ENCODE measurements around the gene LRP1B.

Gene LRP1B

GRCh38 chr2:140759426-140760156, 1371.2 kb downstream of the LRP1B start:
- Histone ChIP-seq H3K79me2 (ENCODE audit: insufficient read depth, low read depth) (no peaks in the 10 kb centered on the region), H3K4me1 (ENCODE audit: low read depth, poor library complexity, severe bottlenecking) (no peaks in the 10 kb centered on the region), H3K4me2 (no peak overlapping the region), H3K9ac (no peak overlapping the region), H4K20me1 (ENCODE audit: insufficient read depth) (no peaks in the 10 kb centered on the region), H2AFZ (ENCODE audit: low read depth) (no peak overlapping the region), H3K27ac (no peak overlapping the region), H3K4me3 (IDR thresholded peaks at IDR 0.05; ENCODE audit: insufficient read depth, low read depth, low read length) (no peak overlapping the region), H3K36me3 (ENCODE audit: insufficient read depth) (no peaks in the 10 kb centered on the region), H3K27me3 (ENCODE audit: insufficient read depth, low read depth) (no peaks in the 10 kb centered on the region)
- TF ChIP-seq CTCF (conservative IDR thresholded peaks at IDR 0.05; ENCODE audit: low read depth, low read length): no peak

GRCh38 chr2:140747665-140748064, 1383.2 kb downstream of the LRP1B start:
- Histone ChIP-seq H3K9ac (no peak overlapping the region), H2AFZ (ENCODE audit: low read depth) (no peak overlapping the region), H3K27ac (no peak overlapping the region), H3K4me3 (IDR thresholded peaks at IDR 0.05; ENCODE audit: insufficient read depth, low read depth, low read length) (no peak overlapping the region), H3K36me3 (ENCODE audit: insufficient read depth) (no peaks in the 10 kb centered on the region), H3K4me2 (no peak overlapping the region), H3K79me2 (ENCODE audit: insufficient read depth, low read depth) (no peaks in the 10 kb centered on the region), H4K20me1 (ENCODE audit: insufficient read depth) (no peaks in the 10 kb centered on the region), H3K4me1 (ENCODE audit: low read depth, poor library complexity, severe bottlenecking) (no peaks in the 10 kb centered on the region), H3K27me3 (ENCODE audit: insufficient read depth, low read depth) (no peaks in the 10 kb centered on the region)
- no peak for TF ChIP-seq CTCF (conservative IDR thresholded peaks at IDR 0.05; ENCODE audit: low read depth, low read length)

- Histone ChIP-seq H3K9ac (no peak overlapping the region), H3K79me2 (ENCODE audit: insufficient read depth, low read depth) (no peaks in the 10 kb centered on the region), H3K4me2 (no peak overlapping the region), H3K27me3 (ENCODE audit: insufficient read depth, low read depth) (no peaks in the 10 kb centered on the region), H3K4me3 (IDR thresholded peaks at IDR 0.05; ENCODE audit: insufficient read depth, low read depth, low read length) (no peak overlapping the region), H3K27ac (no peak overlapping the region), H3K4me1 (ENCODE audit: low read depth, poor library complexity, severe bottlenecking) (no peaks in the 10 kb centered on the region), H4K20me1 (ENCODE audit: insufficient read depth) (no peaks in the 10 kb centered on the region), H3K36me3 (ENCODE audit: insufficient read depth) (no peaks in the 10 kb centered on the region), H2AFZ (ENCODE audit: low read depth) (no peak overlapping the region)
- TF ChIP-seq CTCF (conservative IDR thresholded peaks at IDR 0.05; ENCODE audit: low read depth, low read length): no peak
These were observed 1383.7 kb downstream of the LRP1B start for GRCh38 chr2:140747090-140747489.

- TF ChIP-seq CTCF (conservative IDR thresholded peaks at IDR 0.05; ENCODE audit: low read depth, low read length): no peak
- Histone ChIP-seq H3K4me1 (ENCODE audit: low read depth, poor library complexity, severe bottlenecking) (no peaks in the 10 kb centered on the region), H3K27me3 (ENCODE audit: insufficient read depth, low read depth) (no peaks in the 10 kb centered on the region), H2AFZ (ENCODE audit: low read depth) (no peak overlapping the region), H3K9ac (no peak overlapping the region), H3K27ac (no peak overlapping the region), H3K36me3 (ENCODE audit: insufficient read depth) (no peaks in the 10 kb centered on the region), H3K4me3 (IDR thresholded peaks at IDR 0.05; ENCODE audit: insufficient read depth, low read depth, low read length) (no peak overlapping the region), H3K4me2 (no peak overlapping the region), H3K79me2 (ENCODE audit: insufficient read depth, low read depth) (no peaks in the 10 kb centered on the region), H4K20me1 (ENCODE audit: insufficient read depth) (no peaks in the 10 kb centered on the region)
These were observed 1386.4 kb downstream of the LRP1B start for GRCh38 chr2:140744379-140744778.

Measured in KMS-11 (cell line).